H1 (cell line): ENCODE results near the gene SHCBP1L. TPM values are rescaled to one million over a fixed set of nuclear protein-coding genes. Genes with fewer than 3 reads are reported as not detected.

Experiments
- CTCF ChIA-PET: fragments of 300-600 bp; sonication (Branson Sonifier 250); formaldehyde crosslinking; loops from one replicate; lab custom pipeline; 2021; ENCODE audit not compliant: partially characterized antibody; lab: Charles Lee
- POLR2A ChIA-PET: fragments of 300-600 bp; sonication (Branson Sonifier 250); formaldehyde crosslinking; loops from one replicate; lab custom pipeline; 2021; ENCODE audit warnings: inconsistent platforms; ENCODE audit not compliant: partially characterized antibody; lab: Charles Lee
- DNase-seq, 2 experiments: peaks; one replicate each; pipeline versions ENCODE4 v3.0.0 to v3.0.0-alpha.2; 2010 to 2022; ENCODE audit warnings: low spot score in 2 of 2, low read depth in 1 of 2, mixed read lengths in 1 of 2
- FAIRE-seq: peaks from 2 replicates; lab custom pipeline; 2011; peaks lifted over from hg19 to GRCh38; lab: Jason Lieb, UNC
- H2AFZ ChIP-seq: 2 replicates; pipeline ENCODE4 v1.8.1; 2012; ENCODE audit warnings: low read length, inconsistent platforms
- H2AK5ac ChIP-seq: 2 replicates; pipeline ENCODE4 v1.6.1; 2013; ENCODE audit warnings: low read depth, low read length
- H2BK120ac ChIP-seq: replicated peaks from 2 replicates; pipeline ENCODE3; 2013; ENCODE audit warnings: low read depth, low read length, inconsistent platforms
- H2BK12ac ChIP-seq: 2 replicates; pipeline ENCODE4 v1.6.1; 2013; ENCODE audit warnings: low read depth, low read length
- H2BK15ac ChIP-seq: 2 replicates; pipeline ENCODE4 v1.6.1; 2013; ENCODE audit warnings: low read length
- H2BK20ac ChIP-seq: 2 replicates; pipeline ENCODE4 v1.6.1; 2013; ENCODE audit warnings: low read length
- H2BK5ac ChIP-seq: 2 replicates; pipeline ENCODE4 v1.6.1; 2013; ENCODE audit warnings: low read depth, low read length
- H3K14ac ChIP-seq: 2 replicates; pipeline ENCODE4 v1.6.1; 2013; ENCODE audit warnings: inconsistent platforms; ENCODE audit not compliant: insufficient read length
- H3K18ac ChIP-seq: 2 replicates; pipeline ENCODE4 v1.6.1; 2013; ENCODE audit warnings: low read length; ENCODE audit errors: extremely low read depth
- H3K23ac ChIP-seq: 2 replicates; pipeline ENCODE4 v1.6.1; 2013; ENCODE audit warnings: inconsistent platforms; ENCODE audit not compliant: insufficient read length
- H3K23me2 ChIP-seq: 2 replicates; pipeline ENCODE4 v1.6.1; 2013; ENCODE audit warnings: low read depth, low read length
- H3K27ac ChIP-seq: 2 replicates; pipeline ENCODE4 v1.6.1; 2011; ENCODE audit warnings: low read depth, low read length, inconsistent platforms
- H3K27me3 ChIP-seq, 4 experiments: replicated peaks in 1 of 4; 1 replicate in 1 of 4; 2 replicates in 3 of 4; pipeline versions ENCODE4 v1.6.1 to v1.8.1; 2011 to 2013; ENCODE audit warnings: low read length in 3 of 4, mild to moderate bottlenecking in 3 of 4, inconsistent platforms in 2 of 4, mixed read lengths in 2 of 4, moderate library complexity in 1 of 4; ENCODE audit not compliant: control insufficient read depth in 3 of 4, insufficient read depth in 3 of 4; ENCODE audit errors: extremely low read depth in 1 of 4
- H3K36me3 ChIP-seq, 4 experiments: 2 replicates each; pipeline versions ENCODE4 v1.6.1 to v1.8.1; 2011 to 2013; ENCODE audit warnings: mild to moderate bottlenecking in 4 of 4, low read length in 3 of 4, moderate library complexity in 2 of 4, control low read depth in 1 of 4, inconsistent platforms in 1 of 4; ENCODE audit not compliant: insufficient read depth in 4 of 4, control insufficient read depth in 2 of 4
- H3K4ac ChIP-seq: replicated peaks from 2 replicates; pipeline ENCODE3; 2013; ENCODE audit warnings: low read length, low read depth, mixed read lengths, inconsistent platforms; ENCODE audit not compliant: insufficient read length
- H3K4me1 ChIP-seq, 4 experiments: replicated peaks in 1 of 4; 1 replicate in 1 of 4; 2 replicates in 3 of 4; pipeline versions ENCODE4 v1.6.1 to v1.8.1; 2011 to 2013; ENCODE audit warnings: low read length in 3 of 4, inconsistent platforms in 2 of 4, mixed read lengths in 1 of 4; ENCODE audit not compliant: insufficient read depth in 4 of 4, control insufficient read depth in 3 of 4
- H3K4me2 ChIP-seq, 2 experiments: 2 replicates each; pipeline versions ENCODE4 v1.6.1 to v1.8.1; 2011 to 2013; ENCODE audit warnings: low read depth in 2 of 2, low read length in 2 of 2, control low read depth in 1 of 2, inconsistent platforms in 1 of 2, mild to moderate bottlenecking in 1 of 2; ENCODE audit not compliant: insufficient read depth in 1 of 2
- H3K4me3 ChIP-seq, 4 experiments: fragments of 200-600, 300-600 bp in 1 of 4; sonication (generic), shearing (Covaris generic), sonication (Bioruptor Twin) in 1 of 4; 2 replicates each; pipeline versions ENCODE4 v1.5.1 to v1.8.1; 2011 to 2016; ENCODE audit warnings: low read length in 4 of 4, low read depth in 3 of 4, control low read depth in 2 of 4, inconsistent platforms in 2 of 4, mild to moderate bottlenecking in 2 of 4, mixed read lengths in 1 of 4, moderate library complexity in 1 of 4; ENCODE audit not compliant: insufficient read depth in 2 of 4; ENCODE audit errors: extremely low read depth in 1 of 4
- H3K56ac ChIP-seq: replicated peaks from 2 replicates; pipeline ENCODE3; 2013; ENCODE audit warnings: low read depth, mild to moderate bottlenecking, mixed read lengths, low read length, inconsistent platforms; ENCODE audit not compliant: insufficient read length
- H3K79me1 ChIP-seq: 2 replicates; pipeline ENCODE4 v1.6.1; 2013; ENCODE audit warnings: low read depth, low read length, control low read depth
- H3K79me2 ChIP-seq, 2 experiments: 2 replicates each; pipeline versions ENCODE4 v1.6.1 to v1.8.1; 2012 to 2013; ENCODE audit warnings: low read length in 2 of 2, mild to moderate bottlenecking in 2 of 2, inconsistent platforms in 1 of 2; ENCODE audit not compliant: insufficient read depth in 2 of 2, control insufficient read depth in 1 of 2
- H3K9ac ChIP-seq, 4 experiments: replicated peaks in 1 of 4; 1 replicate in 1 of 4; 2 replicates in 3 of 4; pipeline versions ENCODE4 v1.6.1 to v1.8.1; 2011 to 2013; ENCODE audit warnings: low read depth in 3 of 4, low read length in 3 of 4, control low read depth in 2 of 4, mild to moderate bottlenecking in 2 of 4, moderate library complexity in 2 of 4, inconsistent platforms in 1 of 4; ENCODE audit errors: extremely low read depth in 1 of 4
- H3K9me3 ChIP-seq, 2 experiments: 2 replicates each; pipeline versions ENCODE4 v1.6.1 to v1.8.1; 2012 to 2013; ENCODE audit warnings: mild to moderate bottlenecking in 2 of 2, moderate library complexity in 2 of 2, control low read depth in 1 of 2, inconsistent platforms in 1 of 2, low read depth in 1 of 2, low read length in 1 of 2, mixed read lengths in 1 of 2; ENCODE audit not compliant: insufficient read depth in 2 of 2
- H4K20me1 ChIP-seq, 2 experiments: replicated peaks in 1 of 2; 2 replicates each; pipeline versions ENCODE3 to v1.8.1; 2011 to 2013; ENCODE audit warnings: inconsistent platforms in 2 of 2, low read length in 2 of 2, mild to moderate bottlenecking in 1 of 2; ENCODE audit not compliant: insufficient read depth in 2 of 2, control insufficient read depth in 1 of 2
- H4K5ac ChIP-seq: 2 replicates; pipeline ENCODE4 v1.6.1; 2013; ENCODE audit warnings: low read length, low read depth, mixed read lengths, inconsistent platforms; ENCODE audit not compliant: insufficient read length
- H4K8ac ChIP-seq: 2 replicates; pipeline ENCODE4 v1.8.0; 2013; ENCODE audit warnings: mild to moderate bottlenecking, moderate library complexity, low read length, inconsistent platforms; ENCODE audit not compliant: insufficient read depth; ENCODE audit errors: extremely low read depth
- H4K91ac ChIP-seq: replicated peaks from 2 replicates; pipeline ENCODE3; 2013; ENCODE audit warnings: low read length, mixed read lengths, inconsistent platforms; ENCODE audit not compliant: insufficient read length
- RXRA ChIP-seq: IDR thresholded peaks from 2 replicates; pipeline ENCODE4 v1.6.1; 2011; ENCODE audit warnings: low read depth, mild to moderate bottlenecking, low read length, moderate library complexity; ENCODE audit not compliant: insufficient read depth
- SP4 ChIP-seq: IDR thresholded peaks from 2 replicates; pipeline ENCODE4 v1.6.1; 2012; ENCODE audit warnings: low read length, inconsistent platforms
- SUZ12 ChIP-seq: fragments of 200-600 bp; sonication (generic); IDR thresholded peaks from 2 replicates; pipeline ENCODE4 v1.6.1; 2012; ENCODE audit warnings: mild to moderate bottlenecking, inconsistent platforms, low read length, moderate library complexity, mixed read lengths
- TBP ChIP-seq: IDR thresholded peaks from 2 replicates; pipeline ENCODE4 v1.6.1; 2011; ENCODE audit warnings: low read depth, low read length, improper control_type of control experiment
- TEAD4 ChIP-seq: IDR thresholded peaks from 2 replicates; pipeline ENCODE4 v1.6.1; 2012; ENCODE audit warnings: low read depth, low read length, inconsistent platforms, mixed read lengths
- ZNF274 ChIP-seq: IDR thresholded peaks from 2 replicates; pipeline ENCODE4 v1.7.0; 2012; ENCODE audit warnings: low read length, borderline replicate concordance; ENCODE audit errors: extremely low read depth
- polyA plus RNA-seq, 7 experiments: library from polyadenylated mRNA; depleted of rRNA in 3 of 7; stranded (reverse) in 5 of 7; unstranded in 2 of 7; fragments of >200 nt in 5 of 7; fragments of 200-250 nt in 2 of 7; gene quantifications; 1 replicate in 5 of 7; 2 replicates in 1 of 7; 4 replicates in 1 of 7; pipeline versions ENCODE4 v1.2.1 to v1.2.3, GENCODE V29; 2011 to 2013; ENCODE audit warnings: missing spikeins in 2 of 7, mixed read lengths in 2 of 7
- total RNA-seq: library from RNA; stranded (reverse); fragmentation: NEBNext Ultra II Directional; extraction: Animal tissue kit (Norgen Biotek cat#: 25700); gene quantifications from 2 replicates; pipeline ENCODE4 v1.2.1, GENCODE V29; 2021

The SHCBP1L gene
- total and polyA plus RNA-seq, 2 of the 8 experiments (the other 6 are each of a cell fraction or from before 2014, with no cell fraction given): not detected

GRCh38 chr1:182998482-182998881 is 45.5 kb upstream of the SHCBP1L start:
- no peaks in the 10 kb centered on the region for H3K9me3 ChIP-seq

More at GRCh38 chr1:182998482-182998881, 45.5 kb upstream of the SHCBP1L start:
- Histone ChIP-seq H2BK15ac (no peak overlapping the region), H3K27me3 (no peaks in the 10 kb centered on the region), H2BK12ac (no peak overlapping the region), H3K9ac (no peak overlapping the region), H3K18ac (no peak overlapping the region), H2BK120ac (no peak overlapping the region), H3K4me2 (no peak overlapping the region), H4K91ac (no peak overlapping the region), H3K4me1 (no peaks in the 10 kb centered on the region), H2AFZ (no peak overlapping the region), H3K27ac (no peak overlapping the region), H3K79me1 (no peaks in the 10 kb centered on the region), H2BK20ac (no peak overlapping the region), H2BK5ac (no peak overlapping the region), H3K79me2 (no peaks in the 10 kb centered on the region), H3K36me3 (no peaks in the 10 kb centered on the region), H3K4ac (no peak overlapping the region), H4K8ac (no peak overlapping the region), H3K56ac (no peak overlapping the region), H3K23me2 (no peaks in the 10 kb centered on the region), H3K23ac (no peak overlapping the region), H4K5ac (no peak overlapping the region), H2AK5ac (no peak overlapping the region), H3K14ac (no peak overlapping the region), H3K4me3 (no peak overlapping the region), H4K20me1 (no peaks in the 10 kb centered on the region)
- DNase-seq (no peak), FAIRE-seq (no peak)
- TF ChIP-seq ZNF274 (no peak), SP4 (no peak), TBP (no peak), RXRA (no peak), TEAD4 (no peak), SUZ12 (no peak)
- ChIA-PET POLR2A (no interaction called here), CTCF (interaction anchor here (1.0 to 1.7 kb wide), 3 partner anchors 11 to 221 kb away, joined by 3 to 5 read pairs (median 5); no protein-coding TSS in a partner anchor)
